ENCODE results near the gene ABCA4.
"Not testable (repeated sequence)": the region's sequence is repeated elsewhere in the genome, so short reads cannot be mapped to it uniquely, and the experiment has no call there.

Gene ABCA4

DNA sequence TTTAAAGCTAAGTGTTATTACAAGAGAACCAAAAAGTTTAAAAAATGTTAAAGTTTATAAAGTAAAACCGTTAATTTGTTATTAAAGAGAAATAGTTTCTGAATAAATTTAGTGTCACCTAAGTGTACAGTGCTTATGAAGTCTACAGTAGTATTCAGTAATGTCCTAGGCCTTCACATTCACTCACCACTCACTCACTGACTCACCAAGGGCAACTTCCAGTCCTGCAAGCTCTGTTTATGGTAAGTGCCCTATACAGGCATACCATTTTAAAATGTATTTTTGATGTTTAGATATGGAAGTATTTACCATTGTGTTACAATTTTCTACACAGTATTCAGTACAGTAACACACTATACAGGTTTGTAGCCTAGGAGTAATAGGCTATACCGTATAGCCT lies 151.6 kb downstream of the ABCA4 start:
- DNase-seq, result no peak

DNA sequence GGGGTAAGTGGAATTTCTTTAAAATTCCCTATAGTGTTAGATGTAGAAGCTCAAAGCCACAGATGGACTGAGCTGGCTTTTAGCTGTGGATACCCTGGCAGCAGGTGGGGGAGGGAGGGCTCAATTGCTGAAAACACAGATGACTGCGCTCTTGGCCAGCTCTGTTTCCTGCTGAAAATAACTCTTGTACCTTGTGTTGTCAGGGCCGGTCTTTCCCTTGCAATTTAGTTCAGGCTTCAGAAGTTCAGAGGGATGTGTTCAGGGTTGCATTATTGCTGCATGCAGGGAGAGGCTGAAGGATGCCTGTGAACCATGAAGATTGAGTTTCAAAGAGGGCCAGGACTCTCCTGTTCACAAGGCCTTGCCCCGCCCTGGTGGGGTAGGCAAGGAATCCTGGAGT lies 153.6 kb downstream of the ABCA4 start:
- DNase-seq, result no peak

DNA sequence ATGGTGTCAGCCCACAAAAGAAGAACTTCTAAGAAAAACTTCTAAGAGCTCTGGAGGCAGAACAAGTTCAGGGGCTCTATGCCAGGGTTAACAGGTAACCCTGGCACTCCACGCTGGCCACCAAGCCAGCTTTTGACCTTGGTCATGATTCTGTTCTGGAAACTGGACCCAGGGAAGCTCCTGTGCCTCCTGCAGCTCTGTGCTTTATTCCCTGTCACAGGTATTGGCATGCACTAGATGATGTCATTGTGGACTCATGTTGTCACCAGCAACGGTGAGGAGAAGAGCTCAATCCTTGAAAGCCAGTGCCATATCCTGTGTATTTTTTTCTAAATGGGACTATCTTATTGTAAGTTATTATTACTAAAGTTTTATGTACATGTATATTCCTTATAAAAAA lies 155.1 kb downstream of the ABCA4 start:
- no peak for DNase-seq

DNA sequence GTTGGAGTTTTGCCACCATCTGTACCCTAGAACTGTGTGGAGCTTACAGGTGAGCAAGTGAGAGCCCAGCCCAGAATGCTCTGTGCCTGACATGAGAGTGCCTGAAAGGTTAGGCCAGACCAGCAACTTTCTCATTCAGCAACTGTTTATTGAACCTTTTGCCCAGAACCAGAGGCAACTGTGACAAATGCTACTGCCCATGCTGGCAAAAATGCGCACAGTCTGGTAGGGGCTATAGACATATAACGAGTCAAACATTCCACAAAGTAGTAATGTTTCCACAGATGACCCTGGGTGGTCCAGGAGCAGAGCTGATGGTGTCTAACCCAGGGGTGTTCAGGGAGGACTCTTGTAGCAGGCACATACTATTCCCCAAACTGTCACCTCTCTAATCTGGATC lies 155.7 kb downstream of the ABCA4 start:
- no peak for DNase-seq

DNA sequence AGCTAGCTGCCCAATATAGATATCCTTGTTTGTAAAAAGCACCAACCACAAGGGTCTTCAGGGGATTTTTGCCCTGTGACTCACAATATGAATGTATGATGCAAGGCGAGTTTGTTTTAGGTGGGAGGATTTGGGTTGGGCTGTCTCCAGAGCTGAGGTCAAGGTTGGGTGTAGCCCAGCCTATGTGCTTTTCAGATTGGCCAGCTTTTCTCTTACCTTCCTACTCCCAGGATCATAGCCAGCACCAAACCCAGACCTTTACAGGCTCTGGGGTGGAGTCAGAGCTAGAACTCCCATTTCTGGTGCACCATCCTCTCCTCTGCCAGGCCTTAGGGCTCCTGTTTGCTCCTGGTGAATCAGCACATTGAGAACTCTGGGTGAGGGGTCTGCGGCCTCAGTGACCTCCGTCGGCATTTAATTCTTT lies 156.2 kb downstream of the ABCA4 start:
- no peak for DNase-seq

DNA sequence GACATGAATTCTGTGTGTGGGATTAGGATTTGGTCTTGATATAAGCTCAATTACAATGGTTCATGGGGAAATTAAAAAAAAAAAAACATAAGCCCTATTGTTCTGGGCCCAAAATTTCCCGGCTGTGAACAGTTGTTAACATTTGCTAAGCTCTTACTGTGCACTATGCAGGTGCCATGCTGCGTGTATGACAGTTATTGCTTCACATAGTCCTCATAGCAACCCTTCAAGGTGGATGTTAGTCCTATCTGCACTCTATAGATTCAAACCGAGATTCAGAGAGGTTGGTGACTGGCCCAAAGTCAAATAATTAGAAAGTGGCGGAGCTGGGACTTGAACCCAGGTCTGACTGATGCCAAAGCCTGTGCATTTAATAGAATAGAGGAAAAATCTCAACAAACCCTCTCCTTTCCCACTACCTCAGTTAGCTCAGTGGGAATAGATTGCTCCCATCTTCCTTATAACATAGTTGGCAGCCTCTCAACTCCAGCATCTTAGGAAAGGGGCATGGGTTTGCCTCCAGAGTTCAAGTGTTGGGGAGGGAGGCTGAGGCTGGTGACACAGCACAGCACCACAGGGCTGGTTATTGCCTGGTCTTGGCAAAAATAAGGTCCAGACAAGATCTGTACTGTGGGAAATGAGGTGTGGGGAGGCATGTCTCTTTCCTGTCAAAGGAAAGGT lies 156.7 kb downstream of the ABCA4 start:
- DNase-seq, result no peak

DNA sequence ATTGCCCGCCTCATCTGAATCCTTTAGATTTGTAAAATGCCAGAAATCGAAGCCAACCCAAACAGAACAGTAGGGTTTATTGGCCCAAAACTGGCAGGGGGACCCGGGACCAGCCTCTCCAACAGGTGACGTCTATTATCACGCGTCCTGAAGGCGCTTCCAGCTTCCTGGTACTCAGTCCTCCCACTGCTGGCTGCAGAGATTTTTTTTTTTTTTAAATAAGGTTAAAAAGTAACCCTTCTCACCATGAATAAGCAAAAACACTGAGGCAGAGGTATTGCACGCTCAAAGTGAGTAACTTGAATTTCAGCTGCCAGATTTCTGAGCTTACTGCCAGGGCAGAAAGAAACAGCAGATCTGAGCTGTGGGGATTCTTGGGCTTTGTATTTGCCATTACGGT lies 157.4 kb downstream of the ABCA4 start:
- DNase-seq, result no peak

DNA sequence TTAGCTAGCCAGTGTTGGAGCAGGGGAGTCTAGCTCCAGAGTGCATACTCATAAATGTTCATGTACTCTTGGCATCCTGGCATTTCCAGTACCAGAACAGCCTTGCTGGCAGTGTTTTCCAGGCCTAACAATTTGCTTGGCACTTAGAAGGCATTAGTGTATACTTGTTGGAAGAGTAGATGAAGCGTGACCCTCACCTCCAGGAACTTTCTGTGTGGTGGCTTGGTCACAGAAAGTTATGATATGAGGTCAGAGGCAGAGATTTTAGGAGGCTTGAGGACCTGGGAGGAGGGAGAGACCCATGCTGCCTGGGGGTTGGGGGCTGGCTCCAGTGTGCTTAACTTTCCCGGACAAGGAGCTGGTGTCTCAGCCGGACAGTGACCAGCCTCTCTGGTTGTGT lies 159.0 kb downstream of the ABCA4 start:
- no peak for DNase-seq

DNA sequence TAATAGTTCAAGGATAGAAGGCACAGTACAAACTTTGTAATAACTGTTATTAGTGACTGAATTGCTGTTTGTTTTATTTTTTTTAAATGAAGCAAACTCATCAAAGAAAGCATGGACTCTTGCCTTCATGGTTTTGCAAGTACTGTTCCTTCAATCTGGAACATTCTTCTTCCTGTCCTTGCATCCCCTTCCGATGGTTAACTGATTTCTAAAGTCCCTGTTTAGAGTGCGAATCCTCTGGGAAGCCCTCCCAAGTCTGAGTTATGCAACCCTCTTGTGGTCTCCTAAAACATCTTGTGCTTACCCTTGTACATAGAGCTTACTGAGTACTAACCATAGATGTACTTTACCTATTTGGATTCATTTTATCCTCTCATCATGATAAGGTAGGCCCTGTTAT lies 159.5 kb downstream of the ABCA4 start:
- DNase-seq, result no peak

DNA sequence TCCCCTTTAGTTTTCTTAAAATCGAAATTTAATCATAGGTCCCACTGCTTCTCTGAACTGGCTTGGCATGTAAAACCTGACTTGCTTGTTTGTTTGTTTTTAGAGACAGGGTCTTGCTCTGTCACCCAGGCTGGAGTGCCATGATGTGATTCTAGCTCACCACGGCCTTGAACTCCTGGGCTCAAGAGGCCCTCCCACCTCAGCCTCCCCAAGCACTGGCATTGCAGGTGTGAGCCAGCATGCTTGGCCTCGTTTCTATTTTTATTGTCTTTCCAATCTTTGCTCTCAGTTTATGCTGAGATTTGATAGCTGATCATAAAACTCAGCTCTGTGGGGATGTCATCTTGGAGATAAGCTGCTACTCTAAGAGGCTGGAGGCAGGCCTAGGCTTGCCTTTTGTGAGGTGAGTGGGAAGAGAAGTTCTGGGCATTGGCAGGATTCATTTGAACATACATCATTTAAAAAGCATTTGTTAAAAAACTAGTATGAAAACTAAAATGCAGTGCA lies 160.3 kb downstream of the ABCA4 start:
- no peak for DNase-seq

DNA sequence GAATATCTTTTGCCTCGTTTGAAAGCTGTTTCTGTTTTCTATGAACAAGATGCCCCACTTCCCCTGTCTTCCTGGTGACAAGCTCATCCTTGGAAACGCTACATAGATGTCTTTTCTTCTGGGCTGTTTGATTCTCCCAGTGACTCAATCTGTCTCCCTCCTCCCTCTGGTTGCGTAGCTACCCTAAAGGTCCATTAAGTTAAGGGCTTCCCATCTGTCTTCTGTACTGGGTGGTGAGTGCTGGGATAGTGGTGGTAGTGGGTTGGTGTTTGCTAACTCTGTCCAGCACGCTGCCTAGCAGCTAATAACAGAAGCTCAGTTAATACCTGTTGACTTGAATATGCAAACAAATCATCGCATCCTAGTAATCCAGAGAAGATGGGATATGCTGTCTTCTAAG lies 161.5 kb downstream of the ABCA4 start:
- DNase-seq, result no peak

DNA sequence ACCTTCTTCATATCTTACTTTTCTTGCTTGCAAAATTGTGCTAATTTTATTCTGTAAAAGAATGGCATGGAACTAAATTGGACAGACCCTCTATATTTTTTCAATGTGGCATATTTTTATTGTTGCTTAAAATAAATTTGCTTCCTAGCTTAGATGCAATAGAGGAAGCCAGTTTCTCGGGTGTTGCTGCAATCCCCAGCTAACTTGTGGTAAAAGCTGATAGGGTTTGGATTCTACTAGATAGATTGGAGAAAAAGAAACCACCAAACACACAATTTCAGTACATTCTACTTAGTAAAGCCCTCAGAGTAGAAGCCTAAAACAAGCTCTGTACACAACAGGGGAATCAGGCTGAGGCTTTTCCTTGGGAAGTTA lies 162.2 kb downstream of the ABCA4 start:
- no peak for DNase-seq

DNA sequence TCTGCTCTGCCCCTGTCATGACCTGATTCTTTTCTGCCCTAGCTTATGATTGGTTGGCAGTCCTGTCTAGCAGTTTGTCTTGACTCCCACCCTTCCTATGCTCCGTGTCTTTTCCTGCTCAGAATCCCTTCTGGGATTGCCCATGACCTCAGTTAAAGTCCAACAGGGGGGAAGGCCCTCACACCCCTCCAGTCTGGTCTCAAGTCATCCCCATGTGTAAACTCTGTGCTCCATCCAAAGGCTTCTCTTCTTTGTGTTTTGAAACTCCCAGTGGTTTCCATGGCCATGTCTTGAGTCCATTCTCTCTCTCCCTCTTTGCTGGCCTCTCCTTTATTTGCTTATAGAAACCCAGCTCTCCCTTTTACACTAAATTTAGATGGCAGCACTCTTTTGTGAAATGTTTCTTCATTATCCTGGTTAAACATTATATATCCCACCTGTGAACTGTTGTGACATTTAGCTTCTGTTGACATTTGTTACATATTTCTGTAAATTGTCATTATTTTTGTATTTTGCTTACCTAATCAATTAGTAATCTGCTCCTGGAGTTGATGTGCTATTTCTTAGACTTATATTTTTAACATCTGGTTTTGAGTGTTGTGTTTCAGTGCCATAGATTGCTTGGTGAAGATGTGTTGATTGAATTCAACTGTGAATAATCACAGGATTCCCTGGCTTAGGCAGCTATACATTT lies 162.8 kb downstream of the ABCA4 start:
- DNase-seq, result no peak

DNA sequence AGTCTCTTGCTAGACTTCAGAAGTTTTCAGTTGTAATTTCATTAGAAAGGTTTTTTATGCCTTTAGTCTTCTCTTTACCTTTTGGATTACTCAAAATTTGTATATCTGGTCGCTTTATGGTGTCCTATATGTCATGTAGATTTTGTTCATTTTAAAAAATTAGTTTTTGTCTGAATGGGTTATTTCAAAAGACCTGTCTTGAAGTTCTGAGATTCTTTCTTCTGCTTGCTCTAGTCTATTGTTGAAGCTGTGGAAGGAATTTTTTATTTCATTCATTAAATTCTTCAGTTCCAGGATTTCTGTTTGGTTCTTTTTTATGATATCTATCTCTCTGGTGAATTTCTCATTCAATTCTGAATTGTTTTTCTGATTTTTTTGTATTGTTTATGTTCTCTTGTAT lies 165.2 kb downstream of the ABCA4 start:
- no peak for DNase-seq

DNA sequence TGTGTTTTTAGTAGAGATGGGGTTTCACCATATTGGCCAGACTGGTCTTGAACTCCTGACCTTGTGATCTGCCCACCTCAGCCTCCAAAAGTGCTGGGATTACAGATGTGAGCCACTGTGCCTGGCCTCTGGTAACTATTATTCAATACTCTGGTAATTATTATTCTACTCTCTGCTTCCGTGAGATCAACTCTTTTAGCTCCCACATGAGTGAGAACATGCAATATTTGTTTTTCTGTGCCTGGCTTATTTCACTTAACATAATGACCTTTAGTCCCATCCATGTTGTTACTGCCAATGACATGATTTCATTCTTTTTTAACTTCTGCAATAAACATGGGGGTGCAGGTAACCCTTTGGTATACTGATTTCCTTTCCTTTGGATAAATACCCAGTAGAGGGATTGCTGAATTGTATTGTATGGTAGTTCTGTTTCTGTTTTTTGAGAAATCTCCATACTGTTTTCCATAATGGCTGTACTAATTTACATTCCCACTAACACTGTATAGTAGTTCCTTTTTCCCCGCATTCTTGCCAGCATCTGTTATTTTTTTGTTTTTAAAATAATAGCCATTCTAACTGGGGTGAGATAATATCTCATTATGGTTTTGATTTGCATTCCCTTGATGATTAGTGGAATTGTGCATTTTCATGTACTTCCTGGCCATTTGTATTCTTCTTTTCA lies 173.8 kb downstream of the ABCA4 start:
- DNase-seq, result not testable (repeated sequence)

All from activated naive CD4-positive, alpha-beta T cell treated with Interleukin-2 at 50 U/mL for 16 hours (primary cell).